Measurements from ENCODE around the gene NFATC4.
"Not testable (repeated sequence)": the region's sequence is repeated elsewhere in the genome, so short reads cannot be mapped to it uniquely, and the experiment has no call there.

Gene NFATC4

GRCh38 chr14:24367514-24368211 is at the start of gene NFATC4:
TSS of gene NFATC4 (plus strand) at chr14:24368184. CDS start at chr14:24368341, 157 bp downstream.
- no peak for DNase-seq

GRCh38 chr14:24321212-24321975 is 46.6 kb upstream of the NFATC4 start:
- DNase-seq, result no peak

GRCh38 chr14:24322672-24323071 is 45.3 kb upstream of the NFATC4 start:
- no peak for DNase-seq

GRCh38 chr14:24323341-24323740 is 44.6 kb upstream of the NFATC4 start:
- DNase-seq, result no peak

GRCh38 chr14:24324024-24324423 is 44.0 kb upstream of the NFATC4 start:
- DNase-seq, result no peak

GRCh38 chr14:24325041-24325530 is 42.9 kb upstream of the NFATC4 start:
- DNase-seq, result no peak

GRCh38 chr14:24325963-24326362 is 42.0 kb upstream of the NFATC4 start:
- no peak for DNase-seq

GRCh38 chr14:24327303-24327702 is 40.7 kb upstream of the NFATC4 start:
- no peak for DNase-seq

- not testable (repeated sequence) for DNase-seq
These were observed 40.1 kb upstream of the NFATC4 start for GRCh38 chr14:24327914-24328313.

- no peak for DNase-seq
These were observed 38.8 kb upstream of the NFATC4 start for GRCh38 chr14:24329073-24329663.

- DNase-seq, result peak in 1 of 2 donors; percentile 44
These were observed 38.2 kb upstream of the NFATC4 start for GRCh38 chr14:24329736-24330135.

GRCh38 chr14:24330973-24331674 is 36.9 kb upstream of the NFATC4 start:
- DNase-seq, result no peak

GRCh38 chr14:24331731-24332267 is 36.2 kb upstream of the NFATC4 start:
- no peak for DNase-seq

GRCh38 chr14:24332268-24332993 is 35.6 kb upstream of the NFATC4 start:
- DNase-seq, result peak; percentile 30 to 63

- DNase-seq, result no peak
These were observed 33.3 kb upstream of the NFATC4 start, which contains the start of gene ADCY4 for GRCh38 chr14:24334431-24335291. TSS of gene ADCY4 (minus strand) at chr14:24335071. CDS start at chr14:24334652, 419 bp downstream.

- DNase-seq, result no peak
These were observed 32.4 kb upstream of the NFATC4 start for GRCh38 chr14:24335461-24336171.

- DNase-seq, result no peak
These were observed 30.7 kb upstream of the NFATC4 start for GRCh38 chr14:24337144-24337823.

- no peak for DNase-seq
These were observed 30.2 kb upstream of the NFATC4 start for GRCh38 chr14:24337824-24338175.

- no peak for DNase-seq
These were observed 29.1 kb upstream of the NFATC4 start for GRCh38 chr14:24338843-24339242.
